Fibroblast of the aortic adventitia (primary cell): ENCODE results near the gene ZNF536. TPM values are rescaled to one million over a fixed set of nuclear protein-coding genes. Genes with fewer than 3 reads are reported as not detected.

ENCODE experiments used
- DNase-seq: peaks from one replicate; pipeline ENCODE4 v3.0.0-alpha.2; 2010; ENCODE audit warnings: low read depth
- H3K4me3 ChIP-seq: 2 replicates; pipeline ENCODE4 v1.5.1; 2011; ENCODE audit warnings: low read depth, mild to moderate bottlenecking, control low read depth, low read length, moderate library complexity
- total RNA-seq: library from RNA; depleted of rRNA; stranded (reverse); fragments of >200 nt; gene quantifications from 2 replicates; pipeline ENCODE4 v1.2.3, GENCODE V29; 2012; ENCODE audit warnings: low replicate concordance
- TF ChIP-seq, protein P1 (sequence below): IDR thresholded peaks from 2 replicates; pipeline ENCODE4 v1.5.1; 2011; ENCODE audit warnings: mild to moderate bottlenecking, low read length, control low read depth, inconsistent platforms; ENCODE audit not compliant: insufficient read depth

Gene ZNF536
- total RNA-seq, 1 donor: 0.90 TPM

DNA sequence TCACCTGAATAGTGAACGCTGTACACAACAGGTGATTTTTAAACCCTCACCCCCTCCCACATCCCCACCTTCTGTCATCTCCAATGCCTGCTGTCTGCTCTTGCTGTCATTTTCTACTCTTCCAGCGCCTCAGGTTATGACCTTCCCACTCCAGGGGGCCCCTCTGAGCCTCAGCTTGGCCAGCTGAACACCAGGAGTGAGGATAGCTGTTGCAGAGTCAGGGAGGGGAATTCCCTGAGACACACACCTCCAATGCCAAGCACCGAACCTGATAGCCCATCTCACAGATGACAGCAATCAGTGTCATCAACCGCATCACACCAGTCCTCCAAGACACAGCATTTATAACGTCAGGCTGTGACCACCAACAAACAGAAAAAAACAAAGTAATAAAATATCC lies 193.5 kb downstream of the ZNF536 start:
- no peak for DNase-seq
- TF ChIP-seq, protein P1, sequence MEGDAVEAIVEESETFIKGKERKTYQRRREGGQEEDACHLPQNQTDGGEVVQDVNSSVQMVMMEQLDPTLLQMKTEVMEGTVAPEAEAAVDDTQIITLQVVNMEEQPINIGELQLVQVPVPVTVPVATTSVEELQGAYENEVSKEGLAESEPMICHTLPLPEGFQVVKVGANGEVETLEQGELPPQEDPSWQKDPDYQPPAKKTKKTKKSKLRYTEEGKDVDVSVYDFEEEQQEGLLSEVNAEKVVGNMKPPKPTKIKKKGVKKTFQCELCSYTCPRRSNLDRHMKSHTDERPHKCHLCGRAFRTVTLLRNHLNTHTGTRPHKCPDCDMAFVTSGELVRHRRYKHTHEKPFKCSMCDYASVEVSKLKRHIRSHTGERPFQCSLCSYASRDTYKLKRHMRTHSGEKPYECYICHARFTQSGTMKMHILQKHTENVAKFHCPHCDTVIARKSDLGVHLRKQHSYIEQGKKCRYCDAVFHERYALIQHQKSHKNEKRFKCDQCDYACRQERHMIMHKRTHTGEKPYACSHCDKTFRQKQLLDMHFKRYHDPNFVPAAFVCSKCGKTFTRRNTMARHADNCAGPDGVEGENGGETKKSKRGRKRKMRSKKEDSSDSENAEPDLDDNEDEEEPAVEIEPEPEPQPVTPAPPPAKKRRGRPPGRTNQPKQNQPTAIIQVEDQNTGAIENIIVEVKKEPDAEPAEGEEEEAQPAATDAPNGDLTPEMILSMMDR: no peak
- no peak overlapping the region for H3K4me3 ChIP-seq

DNA sequence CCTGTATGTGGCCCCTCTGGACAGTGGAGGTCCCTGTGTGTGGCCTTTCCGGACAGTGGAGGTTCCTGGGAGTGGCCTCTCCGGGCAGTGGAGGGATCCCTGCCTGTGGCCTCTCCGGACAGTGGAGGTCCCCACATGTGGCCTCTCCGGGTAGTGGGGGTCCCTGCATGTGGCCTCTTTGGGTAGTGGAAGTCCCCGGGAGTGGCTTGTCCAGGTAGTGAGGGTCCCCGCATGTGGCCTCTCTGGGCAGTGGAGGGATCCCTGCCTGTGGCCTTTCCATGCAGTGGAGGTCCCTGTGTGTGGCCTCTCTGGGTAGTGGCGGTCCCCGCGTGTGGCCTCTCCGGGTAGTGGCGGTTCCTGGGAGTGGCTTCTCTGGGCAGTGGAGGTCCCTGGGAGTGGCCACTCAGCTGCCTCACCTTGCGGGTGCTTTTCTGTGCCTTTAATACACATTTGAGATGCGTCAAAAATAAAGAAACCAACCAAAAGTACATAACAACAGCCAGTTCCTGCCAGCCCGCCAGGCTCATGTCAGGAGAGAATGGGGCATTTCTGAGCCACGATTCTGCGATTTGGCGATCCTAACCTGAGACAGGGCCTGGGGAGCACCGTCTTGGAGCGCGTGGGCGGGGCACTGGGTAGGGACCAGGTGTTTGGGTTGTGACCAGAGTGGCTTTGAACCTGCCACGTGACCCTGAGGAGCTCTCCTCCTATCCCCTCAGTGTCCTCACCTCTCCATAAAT lies 194.7 kb downstream of the ZNF536 start:
- DNase-seq: no peak
- no peak overlapping the region for H3K4me3 ChIP-seq
- TF ChIP-seq, protein P1: no peak

DNA sequence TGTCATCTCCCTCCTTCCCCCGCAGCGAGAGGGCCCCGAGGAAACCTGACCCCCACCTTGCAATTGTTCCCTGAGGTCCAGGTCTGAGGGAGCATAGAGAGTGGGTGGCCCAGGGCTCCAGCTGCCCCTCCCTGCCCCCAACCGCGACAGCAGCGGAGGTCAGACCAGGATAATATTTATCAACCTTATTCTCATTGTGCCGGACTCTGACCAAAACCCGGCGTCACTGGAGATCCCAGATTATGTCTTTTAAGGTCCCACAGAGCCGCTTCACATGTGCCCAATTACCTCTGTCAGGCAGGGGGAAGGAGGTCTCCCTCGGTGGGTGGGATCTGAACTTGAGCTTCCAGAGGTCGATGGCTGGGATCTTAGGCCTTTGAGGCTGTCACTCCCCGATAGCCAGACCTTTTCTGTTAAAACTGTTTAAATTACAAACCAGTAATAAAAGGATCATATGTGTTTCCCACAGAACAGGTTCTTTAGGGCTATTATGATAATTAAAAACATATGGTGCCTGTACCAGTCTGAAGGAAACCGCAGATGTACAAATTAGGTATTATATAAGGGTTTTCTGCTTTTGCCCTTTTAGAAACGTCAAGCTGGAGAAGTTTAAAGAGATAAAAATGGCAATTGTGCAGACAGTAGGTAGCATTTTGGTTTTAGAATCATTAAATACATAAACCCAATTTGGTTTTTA lies 195.5 kb downstream of the ZNF536 start:
- no peak overlapping the region for H3K4me3 ChIP-seq
- DNase-seq: no peak
- TF ChIP-seq, protein P1: no peak

DNA sequence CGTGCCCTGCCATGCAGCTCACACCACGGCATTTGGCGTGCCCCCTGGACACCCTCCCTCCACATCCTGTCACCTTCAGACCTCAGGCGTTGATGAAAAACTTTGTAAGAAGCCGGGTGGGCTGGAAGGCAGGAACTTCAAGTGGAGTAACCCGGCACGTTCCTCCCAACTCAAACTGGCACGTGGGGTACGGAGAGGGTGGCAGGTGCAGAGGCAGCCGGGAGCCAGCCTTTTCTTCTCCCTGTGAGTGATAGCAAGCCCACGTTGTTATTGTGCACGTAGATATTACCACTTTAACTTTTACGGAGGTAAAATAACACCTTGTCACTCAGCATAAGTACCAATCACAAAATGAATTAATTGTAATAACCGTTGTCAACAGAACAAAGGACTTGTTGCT lies 198.0 kb downstream of the ZNF536 start:
- TF ChIP-seq, protein P1: no peak
- H3K4me3 ChIP-seq: no peak overlapping the region

DNA sequence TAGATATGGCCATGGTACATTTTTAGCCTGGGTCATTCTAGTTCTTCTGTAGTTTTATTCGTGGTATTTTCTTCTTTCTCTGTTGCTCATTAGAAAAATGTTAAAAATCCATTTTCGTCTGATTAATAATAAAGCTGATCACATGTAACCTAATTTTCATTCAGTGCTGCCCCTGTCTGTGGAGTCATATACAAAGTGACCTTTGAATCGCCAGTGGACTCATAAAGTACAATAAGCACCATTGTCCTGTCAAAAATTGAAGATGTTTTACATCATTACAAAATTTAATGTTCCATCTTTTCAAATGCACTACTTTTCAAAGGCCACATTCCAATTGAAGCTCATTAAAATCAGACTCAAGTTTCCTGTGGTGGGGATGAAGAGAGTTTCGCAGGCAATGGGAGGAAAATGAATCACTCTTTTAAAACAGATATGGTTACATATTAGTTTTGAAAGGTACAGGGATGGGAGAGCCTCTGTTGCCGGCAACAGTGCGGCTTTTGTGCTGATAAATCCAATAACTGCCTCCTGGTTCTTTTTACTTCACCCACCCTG lies 205.4 kb downstream of the ZNF536 start:
- H3K4me3 ChIP-seq: no peak overlapping the region
- TF ChIP-seq, protein P1: no peak
- no peak for DNase-seq

More for the DNA sequence above, 198.0 kb downstream of the ZNF536 start:
- DNase-seq: no peak

DNA sequence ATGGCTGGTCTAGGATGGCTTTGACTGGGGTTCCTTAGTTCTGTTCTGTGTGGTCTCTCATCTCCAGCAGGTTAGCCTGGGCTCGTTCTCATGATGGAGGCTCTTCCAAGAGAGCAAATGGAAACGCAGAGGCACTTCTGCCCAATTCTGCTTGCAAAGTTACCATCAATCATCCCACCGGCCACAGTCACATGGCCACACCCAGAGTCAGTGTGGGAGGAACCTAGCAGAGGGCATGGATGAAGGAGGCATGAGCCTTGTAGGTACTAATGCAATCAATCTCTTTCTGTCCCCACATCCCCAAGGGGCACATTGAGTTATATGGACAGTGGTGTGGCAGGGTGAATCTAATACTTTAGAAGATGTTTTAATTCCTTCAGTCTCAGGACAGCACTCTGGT lies 207.2 kb downstream of the ZNF536 start:
- TF ChIP-seq, protein P1: no peak
- H3K4me3 ChIP-seq: no peak overlapping the region
- no peak for DNase-seq
